BE2C (cell line): Measurements from ENCODE around the gene NPTX2.

Experiments
- DNase-seq: peaks from one replicate; pipeline ENCODE4 v3.0.0-alpha.2; 2020
- H3K27me3 ChIP-seq: fragments of 250-450 bp; sonication (Bioruptor Pico); 2 replicates; pipeline ENCODE4 v1.5.1; 2020; ENCODE audit warnings: mild to moderate bottlenecking
- H3K36me3 ChIP-seq: fragments of 250-450 bp; sonication (Bioruptor Pico); 2 replicates; pipeline ENCODE4 v1.5.1; 2020; ENCODE audit warnings: mild to moderate bottlenecking
- H3K4me1 ChIP-seq: fragments of 250-450 bp; sonication (Bioruptor Pico); 2 replicates; pipeline ENCODE4 v1.5.1; 2020
- H3K4me3 ChIP-seq: 2 replicates; pipeline ENCODE4 v1.5.1; 2011; ENCODE audit warnings: low read depth, low read length
- H3K9me3 ChIP-seq: fragments of 250-450 bp; sonication (Bioruptor Pico); 2 replicates; pipeline ENCODE4 v1.5.1; 2020
- TF ChIP-seq, protein P1 (sequence below): IDR thresholded peaks from 2 replicates; pipeline ENCODE4 v1.5.1; 2012; ENCODE audit warnings: mild to moderate bottlenecking, low read depth, low read length

The NPTX2 gene

GRCh38 chr7:98573816-98574215 lies 43.3 kb upstream of the NPTX2 start:
- no peaks in the 10 kb centered on the region for H3K27me3 ChIP-seq

GRCh38 chr7:98575878-98576277 lies 41.2 kb upstream of the NPTX2 start:
- TF ChIP-seq, protein P1, sequence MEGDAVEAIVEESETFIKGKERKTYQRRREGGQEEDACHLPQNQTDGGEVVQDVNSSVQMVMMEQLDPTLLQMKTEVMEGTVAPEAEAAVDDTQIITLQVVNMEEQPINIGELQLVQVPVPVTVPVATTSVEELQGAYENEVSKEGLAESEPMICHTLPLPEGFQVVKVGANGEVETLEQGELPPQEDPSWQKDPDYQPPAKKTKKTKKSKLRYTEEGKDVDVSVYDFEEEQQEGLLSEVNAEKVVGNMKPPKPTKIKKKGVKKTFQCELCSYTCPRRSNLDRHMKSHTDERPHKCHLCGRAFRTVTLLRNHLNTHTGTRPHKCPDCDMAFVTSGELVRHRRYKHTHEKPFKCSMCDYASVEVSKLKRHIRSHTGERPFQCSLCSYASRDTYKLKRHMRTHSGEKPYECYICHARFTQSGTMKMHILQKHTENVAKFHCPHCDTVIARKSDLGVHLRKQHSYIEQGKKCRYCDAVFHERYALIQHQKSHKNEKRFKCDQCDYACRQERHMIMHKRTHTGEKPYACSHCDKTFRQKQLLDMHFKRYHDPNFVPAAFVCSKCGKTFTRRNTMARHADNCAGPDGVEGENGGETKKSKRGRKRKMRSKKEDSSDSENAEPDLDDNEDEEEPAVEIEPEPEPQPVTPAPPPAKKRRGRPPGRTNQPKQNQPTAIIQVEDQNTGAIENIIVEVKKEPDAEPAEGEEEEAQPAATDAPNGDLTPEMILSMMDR, result no peak
- H3K36me3 ChIP-seq, result no peaks in the 10 kb centered on the region
- no peak overlapping the region for H3K4me3 ChIP-seq
- DNase-seq, result no peak
- H3K4me1 ChIP-seq, result no peaks in the 10 kb centered on the region
- H3K9me3 ChIP-seq, result no peaks in the 10 kb centered on the region
- no peaks in the 10 kb centered on the region for H3K27me3 ChIP-seq

More at GRCh38 chr7:98573816-98574215, 43.3 kb upstream of the NPTX2 start:
- no peaks in the 10 kb centered on the region for H3K36me3 ChIP-seq
- TF ChIP-seq, protein P1, result no peak
- peaks cover 1% of the 10 kb centered on the region; the same call in 1 of the 2 replicates for H3K9me3 ChIP-seq
- H3K4me1 ChIP-seq, result peaks cover under 1% of the 10 kb centered on the region
- no peak for DNase-seq
- H3K4me3 ChIP-seq, result no peak overlapping the region

- H3K27me3 ChIP-seq, result no peaks in the 10 kb centered on the region
These were observed 32.3 kb upstream of the NPTX2 start for GRCh38 chr7:98584830-98585229.

DNA sequence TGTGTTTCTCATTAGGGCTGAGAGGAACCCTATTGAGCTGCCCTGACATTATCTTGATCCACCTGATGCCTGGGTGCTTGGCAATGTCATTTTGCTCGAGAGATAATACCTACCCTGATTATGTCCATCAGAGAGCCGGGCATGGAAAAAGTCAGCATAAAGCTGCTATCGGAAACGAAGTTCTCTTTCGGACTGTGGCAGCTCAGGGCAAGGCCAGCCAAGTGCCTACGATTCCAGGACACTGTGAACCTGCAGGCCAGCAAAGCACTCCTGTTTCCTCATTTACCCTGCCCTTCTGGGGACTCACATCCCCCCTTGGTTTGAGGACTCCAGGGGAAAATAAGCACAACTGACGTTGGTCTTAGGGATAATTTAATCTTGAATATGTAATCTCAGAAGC lies 25.2 kb upstream of the NPTX2 start:
- Histone ChIP-seq H3K9me3 (no peaks in the 10 kb centered on the region), H3K4me3 (no peak overlapping the region), H3K36me3 (no peaks in the 10 kb centered on the region), H3K27me3 (no peaks in the 10 kb centered on the region), H3K4me1 (no peaks in the 10 kb centered on the region)
- TF ChIP-seq, protein P1, result no peak
- DNase-seq, result no peak

More at GRCh38 chr7:98584830-98585229, 32.3 kb upstream of the NPTX2 start:
- Histone ChIP-seq H3K4me3 (no peak overlapping the region), H3K36me3 (no peaks in the 10 kb centered on the region), H3K4me1 (no peaks in the 10 kb centered on the region), H3K9me3 (no peaks in the 10 kb centered on the region)
- DNase-seq, result no peak
- TF ChIP-seq, protein P1, result no peak

DNA sequence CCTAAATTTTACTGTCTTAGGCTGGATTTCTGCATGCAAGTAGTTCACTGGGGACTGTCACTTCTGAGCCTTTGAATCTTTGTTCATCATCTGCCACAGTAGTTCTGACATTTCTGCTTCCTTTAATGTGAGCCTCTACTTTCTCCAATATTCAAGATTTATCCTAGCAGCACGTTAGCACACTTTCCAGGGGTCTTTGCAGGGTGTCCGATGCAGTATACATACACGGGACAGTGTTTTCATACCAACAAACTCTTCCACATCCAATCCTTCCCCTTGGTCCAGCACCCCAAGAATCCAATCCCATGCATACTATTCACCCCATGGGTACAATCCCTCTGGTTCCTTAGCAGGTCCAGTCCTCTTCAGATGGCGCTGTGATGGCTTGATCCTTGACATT lies 22.7 kb upstream of the NPTX2 start:
- TF ChIP-seq, protein P1, result no peak
- H3K36me3 ChIP-seq, result no peaks in the 10 kb centered on the region
- no peaks in the 10 kb centered on the region for H3K9me3 ChIP-seq
- H3K4me1 ChIP-seq, result no peaks in the 10 kb centered on the region
- no peak overlapping the region for H3K4me3 ChIP-seq
- no peaks in the 10 kb centered on the region for H3K27me3 ChIP-seq
- DNase-seq, result no peak

- Histone ChIP-seq H3K4me3 (no peak overlapping the region), H3K4me1 (no peaks in the 10 kb centered on the region), H3K9me3 (no peaks in the 10 kb centered on the region), H3K27me3 (no peaks in the 10 kb centered on the region), H3K36me3 (no peaks in the 10 kb centered on the region)
- TF ChIP-seq, protein P1, result no peak
- no peak for DNase-seq
These were observed 22.3 kb upstream of the NPTX2 start for GRCh38 chr7:98594787-98595186.
